Lower leg skin (tissue), 4 donors: ENCODE measurements around the gene ZFP3. TPM values are rescaled to one million over a fixed set of nuclear protein-coding genes. Genes with fewer than 3 reads are reported as not detected.
A peak's percentile ranks its signal among the peaks of the same experiment; 100 is the strongest.
"Not testable (repeated sequence)": the region's sequence is repeated elsewhere in the genome, so short reads cannot be mapped to it uniquely, and the experiment has no call there.

ENCODE experiments used
- DNase-seq, 2 donors: peaks; one replicate each; pipeline ENCODE4 v3.0.0-alpha.2; 2019; ENCODE audit warnings: low spot score in 2 of 2
- H3K4me3 ChIP-seq: fragments of 200-600 bp; sonication (generic); 2 replicates; pipeline ENCODE4 v1.5.1; 2017; ENCODE audit warnings: mild to moderate bottlenecking, low read depth; ENCODE audit not compliant: poor library complexity, severe bottlenecking
- POLR2A ChIP-seq, 2 donors: fragments of 450-650 bp; IDR thresholded peaks; one replicate each; pipeline ENCODE4 v1.6.1; 2016 to 2017; ENCODE audit warnings: antibody characterized with exemption in 2 of 2, mild to moderate bottlenecking in 1 of 2, moderate library complexity in 1 of 2
- WGBS, 2 donors: methylation state at CpG; one replicate each; pipeline ENCODE4 v1.1.5; 2018; 5-methylcytosine and 5-hydroxymethylcytosine counted together
- intact Hi-C: fragments of 100-400 bp; cut with DNase I; formaldehyde crosslinking; loops from one replicate; pipeline ENCODE4 v1.15.0; 2023; ENCODE audit warnings: low total_unique reads
- total RNA-seq, 4 donors: library from RNA; depleted of rRNA; stranded (reverse); fragments of >200 nt; gene quantifications; one replicate each; pipeline ENCODE4 v1.1.0, GENCODE V29; 2016
- TF ChIP-seq, protein P1 (sequence below), 3 donors: fragments of 450-650 bp; IDR thresholded peaks; one replicate each; pipeline ENCODE4 v1.5.1; 2016; ENCODE audit warnings: antibody characterized with exemption in 3 of 3, mild to moderate bottlenecking in 3 of 3, moderate library complexity in 2 of 3

The ZFP3 gene
- total RNA-seq, 4 donors from 2014 or later, result 1.2 to 5.2 (median 3.5) TPM

- TF ChIP-seq POLR2A (IDR thresholded peaks at IDR 0.05), result no peak
- TF ChIP-seq, protein P1, sequence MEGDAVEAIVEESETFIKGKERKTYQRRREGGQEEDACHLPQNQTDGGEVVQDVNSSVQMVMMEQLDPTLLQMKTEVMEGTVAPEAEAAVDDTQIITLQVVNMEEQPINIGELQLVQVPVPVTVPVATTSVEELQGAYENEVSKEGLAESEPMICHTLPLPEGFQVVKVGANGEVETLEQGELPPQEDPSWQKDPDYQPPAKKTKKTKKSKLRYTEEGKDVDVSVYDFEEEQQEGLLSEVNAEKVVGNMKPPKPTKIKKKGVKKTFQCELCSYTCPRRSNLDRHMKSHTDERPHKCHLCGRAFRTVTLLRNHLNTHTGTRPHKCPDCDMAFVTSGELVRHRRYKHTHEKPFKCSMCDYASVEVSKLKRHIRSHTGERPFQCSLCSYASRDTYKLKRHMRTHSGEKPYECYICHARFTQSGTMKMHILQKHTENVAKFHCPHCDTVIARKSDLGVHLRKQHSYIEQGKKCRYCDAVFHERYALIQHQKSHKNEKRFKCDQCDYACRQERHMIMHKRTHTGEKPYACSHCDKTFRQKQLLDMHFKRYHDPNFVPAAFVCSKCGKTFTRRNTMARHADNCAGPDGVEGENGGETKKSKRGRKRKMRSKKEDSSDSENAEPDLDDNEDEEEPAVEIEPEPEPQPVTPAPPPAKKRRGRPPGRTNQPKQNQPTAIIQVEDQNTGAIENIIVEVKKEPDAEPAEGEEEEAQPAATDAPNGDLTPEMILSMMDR (IDR thresholded peaks at IDR 0.05), result no peak
- no peak for DNase-seq
- intact Hi-C loops, result no loop called here
- WGBS, 2 donors, result 16 to 21% methylated on average over 8 of the region's 8 CpGs
- peak overlapping the region; percentile 79 for H3K4me3 ChIP-seq
Observed at GRCh38 chr17:5110816-5111215, 32.5 kb downstream of the ZFP3 start.

DNA sequence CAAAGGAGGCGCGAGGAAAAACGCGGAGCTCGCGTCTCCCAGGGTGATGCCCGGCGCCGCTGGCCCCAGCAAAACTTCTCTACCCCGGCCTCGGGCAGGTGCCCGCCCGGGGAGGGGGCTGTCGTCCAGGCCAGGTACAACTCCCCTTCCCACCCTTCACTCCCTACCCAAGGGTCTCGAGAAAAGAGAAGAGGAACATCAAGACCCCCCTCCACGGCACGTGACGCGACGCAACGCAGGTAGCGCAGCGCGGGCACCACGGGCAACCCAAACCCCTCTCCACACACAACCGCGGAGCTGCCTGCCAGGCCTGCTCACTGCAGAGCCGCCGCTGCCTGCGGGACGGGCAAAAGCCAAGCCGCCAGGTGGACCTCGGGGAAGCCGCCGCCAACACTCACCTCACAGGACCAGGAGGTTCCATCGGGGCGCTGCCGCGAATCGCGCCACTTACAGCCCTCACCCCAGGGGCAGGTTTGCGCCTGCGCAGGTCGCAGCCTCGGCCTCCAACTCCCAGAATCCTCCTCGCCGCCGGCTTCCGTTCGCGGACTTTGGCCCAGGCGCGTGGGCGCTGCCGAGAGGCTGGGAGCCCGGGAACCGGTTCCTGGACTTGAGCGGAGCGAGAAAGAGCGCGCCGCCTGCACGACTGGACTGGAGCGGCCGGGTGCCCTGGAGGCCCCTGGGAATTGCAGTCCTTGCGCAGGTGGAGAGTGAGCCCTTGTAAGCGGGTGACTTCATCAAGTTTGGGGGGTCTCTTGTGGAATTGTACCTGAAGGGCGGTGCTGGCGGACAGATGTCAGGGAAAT is 33.3 kb downstream of the ZFP3 start, which contains the start of gene ZNF232:
TSS of gene ZNF232 (minus strand) at position 477 of the 803 bp plus-strand sequence. CDS start at position 421, 56 bp downstream.
- DNase-seq, result peak; percentile 90 to 98
- TF ChIP-seq, protein P1 (IDR thresholded peaks at IDR 0.05), result no peak
- no peak for TF ChIP-seq POLR2A (IDR thresholded peaks at IDR 0.05)
- intact Hi-C loops, result no loop called here
- H3K4me3 ChIP-seq, result peak within 1 kb of the TSS; percentile 79
- 0 to 1% methylated on average over 56 to 67 of the region's 69 CpGs for WGBS, 2 donors

DNA sequence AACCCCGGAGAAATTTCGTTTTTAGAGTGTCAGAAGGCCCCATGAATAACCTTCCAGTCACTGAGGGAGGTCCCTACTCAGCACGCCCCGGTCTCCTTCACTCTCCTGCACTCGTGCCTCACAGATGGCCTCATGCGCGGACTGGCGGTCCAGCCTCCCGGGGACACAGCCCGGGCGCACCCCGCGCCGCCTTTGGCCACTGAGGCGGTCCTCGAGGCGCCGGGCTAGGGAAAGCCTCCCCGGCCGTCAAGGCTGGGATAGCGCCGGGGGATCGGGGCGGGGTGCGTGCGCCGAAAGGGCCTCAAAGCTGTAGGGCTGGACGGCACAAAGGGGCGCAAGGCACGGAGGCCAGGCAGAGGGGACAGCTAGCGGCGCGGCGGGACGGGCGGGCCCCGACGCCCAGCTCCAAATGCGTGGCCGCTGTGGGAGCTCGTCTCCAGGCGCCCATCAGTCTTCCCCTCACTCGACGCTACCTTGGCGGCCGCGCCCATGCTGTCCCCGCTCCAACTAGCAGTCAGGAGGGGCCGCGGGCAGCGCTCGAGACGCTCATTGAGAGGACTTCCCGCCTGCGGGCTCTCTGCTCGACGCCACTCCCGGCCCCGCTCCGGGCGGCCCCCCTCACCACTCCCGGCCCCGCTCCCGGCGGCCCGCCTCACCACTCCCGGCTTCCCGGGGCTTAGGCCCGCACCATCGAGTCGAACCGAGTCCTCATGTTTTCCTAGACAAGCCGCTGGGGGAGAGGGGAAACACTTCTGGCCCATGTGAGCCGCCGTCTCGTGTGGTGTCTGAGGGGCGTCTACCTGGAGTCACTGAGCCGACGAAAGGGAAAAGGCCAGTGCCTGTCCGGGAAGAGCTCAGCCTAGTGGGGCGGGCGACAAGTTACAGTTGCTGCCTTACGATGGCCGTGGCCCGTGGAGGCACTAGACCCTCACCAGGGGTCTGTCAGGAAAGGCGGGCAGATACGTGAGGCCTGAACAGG is 37.7 kb downstream of the ZFP3 start, which contains the start of gene USP6:
TSS of gene USP6 (plus strand) at position 360 of the 979 bp plus-strand sequence. CDS start 14,336 bp downstream, outside the sequence.
- no peak for TF ChIP-seq POLR2A (IDR thresholded peaks at IDR 0.05)
- TF ChIP-seq, protein P1 (IDR thresholded peaks at IDR 0.05), result no peak
- 32 to 38% methylated on average over 50 to 75 of the region's 87 CpGs for WGBS, 2 donors
- intact Hi-C loops, result no loop called here
- DNase-seq, result no peak
- no peak within 1 kb of the TSS for H3K4me3 ChIP-seq

DNA sequence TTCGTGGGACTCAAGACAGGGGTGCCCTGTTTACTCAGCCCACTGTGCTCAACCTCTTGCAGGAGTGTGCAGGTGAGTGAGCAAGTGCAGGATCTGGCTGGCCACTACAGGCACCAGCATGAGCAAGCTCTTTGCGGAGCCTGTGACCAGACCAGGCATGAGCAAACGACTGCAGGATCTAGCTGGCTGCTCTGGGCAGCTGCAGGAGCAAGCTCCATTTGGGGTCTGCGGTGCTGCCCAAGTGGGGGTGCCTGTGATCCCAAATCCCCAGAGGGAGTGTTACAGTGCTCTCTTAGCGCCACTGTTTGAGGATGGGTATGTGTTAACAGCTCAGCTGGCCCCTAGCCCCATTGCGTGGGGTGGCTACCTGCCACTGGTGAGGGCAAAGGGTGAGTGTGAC is 40.0 kb downstream of the ZFP3 start:
- no peak for DNase-seq
- H3K4me3 ChIP-seq, result no peak overlapping the region
- TF ChIP-seq, protein P1 (IDR thresholded peaks at IDR 0.05), result no peak
- TF ChIP-seq POLR2A (IDR thresholded peaks at IDR 0.05), result no peak
- 77 to 80% methylated on average over 5 to 6 of the region's 6 CpGs for WGBS, 2 donors
- intact Hi-C loops, result no loop called here

- TF ChIP-seq, protein P1 (IDR thresholded peaks at IDR 0.05), result no peak
- TF ChIP-seq POLR2A (IDR thresholded peaks at IDR 0.05), result no peak
- intact Hi-C loops, result no loop called here
- no peak overlapping the region for H3K4me3 ChIP-seq
- WGBS, 2 donors, result 83 to 84% methylated on average over 6 of the region's 7 CpGs
- peak in 1 of 2 donors; percentile 84 for DNase-seq
Observed at GRCh38 chr17:5120036-5120435, 41.8 kb downstream of the ZFP3 start.

- peak in 1 of 2 donors; percentile 50 for DNase-seq
- intact Hi-C loops, H3K4me3 ChIP-seq: not testable (repeated sequence)
- 55 to 74% methylated on average over 6 of the region's 6 CpGs for WGBS, 2 donors
Observed at GRCh38 chr17:5120436-5121185, 42.3 kb downstream of the ZFP3 start.
